ENCODE data around the gene CBY3. TPM values are rescaled to one million over a fixed set of nuclear protein-coding genes. Genes with fewer than 3 reads are reported as not detected.

CBY3 gene
- total and polyA plus RNA-seq, 2 of the 8 experiments (the other 6 are each of a cell fraction or from before 2014, with no cell fraction given): 0.39 TPM

- peak; percentile 51; the same call in 1 of the 2 replicates for TF ChIP-seq TEAD4 (IDR thresholded peaks at IDR 0.05; ENCODE audit: low read depth, low read length)
- no peak for TF ChIP-seq SP1 (IDR thresholded peaks at IDR 0.05; ENCODE audit: low read depth, low read length)
- TF ChIP-seq ZNF274 (IDR thresholded peaks at IDR 0.05; ENCODE audit: borderline replicate concordance, extremely low read depth, low read length): no peak
- TF ChIP-seq BCL11A (IDR thresholded peaks at IDR 0.05; ENCODE audit: low read depth in 2 of 2, low read length in 2 of 2): no peak
- peak; percentile 83 for TF ChIP-seq RNF2 (IDR thresholded peaks at IDR 0.05; ENCODE audit: borderline replicate concordance, low read depth, low read length, missing control alignments, poor library complexity, severe bottlenecking)
- TF ChIP-seq KDM5A (IDR thresholded peaks at IDR 0.05; ENCODE audit: low read length): 0 out of 2 replicates have a peak, but pooled peaks have one; percentile 5
- TF ChIP-seq JUN (IDR thresholded peaks at IDR 0.05; ENCODE audit: low read depth, low read length): peak; percentile 51; the same call in 1 of the 2 replicates
Observed at GRCh38 chr5:179678223-179679013, 2.4 kb downstream of the CBY3 start (continued).
